ENCODE data around the gene HERC6.

GRCh38 chr4:88409789-88410188 lies 31.1 kb downstream of the HERC6 start:
- TF ChIP-seq, protein P1, sequence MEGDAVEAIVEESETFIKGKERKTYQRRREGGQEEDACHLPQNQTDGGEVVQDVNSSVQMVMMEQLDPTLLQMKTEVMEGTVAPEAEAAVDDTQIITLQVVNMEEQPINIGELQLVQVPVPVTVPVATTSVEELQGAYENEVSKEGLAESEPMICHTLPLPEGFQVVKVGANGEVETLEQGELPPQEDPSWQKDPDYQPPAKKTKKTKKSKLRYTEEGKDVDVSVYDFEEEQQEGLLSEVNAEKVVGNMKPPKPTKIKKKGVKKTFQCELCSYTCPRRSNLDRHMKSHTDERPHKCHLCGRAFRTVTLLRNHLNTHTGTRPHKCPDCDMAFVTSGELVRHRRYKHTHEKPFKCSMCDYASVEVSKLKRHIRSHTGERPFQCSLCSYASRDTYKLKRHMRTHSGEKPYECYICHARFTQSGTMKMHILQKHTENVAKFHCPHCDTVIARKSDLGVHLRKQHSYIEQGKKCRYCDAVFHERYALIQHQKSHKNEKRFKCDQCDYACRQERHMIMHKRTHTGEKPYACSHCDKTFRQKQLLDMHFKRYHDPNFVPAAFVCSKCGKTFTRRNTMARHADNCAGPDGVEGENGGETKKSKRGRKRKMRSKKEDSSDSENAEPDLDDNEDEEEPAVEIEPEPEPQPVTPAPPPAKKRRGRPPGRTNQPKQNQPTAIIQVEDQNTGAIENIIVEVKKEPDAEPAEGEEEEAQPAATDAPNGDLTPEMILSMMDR (IDR thresholded peaks at IDR 0.05; ENCODE audit: poor library complexity, severe bottlenecking) = no peak
- no peak for TF ChIP-seq EZH2 (IDR thresholded peaks at IDR 0.05; ENCODE audit: borderline replicate concordance, insufficient read depth, low read length, poor library complexity, severe bottlenecking)
- TF ChIP-seq RAD21 (conservative IDR thresholded peaks at IDR 0.05) = no peak
- TF ChIP-seq EP300 (conservative IDR thresholded peaks at IDR 0.05; ENCODE audit: poor library complexity, severe bottlenecking) = no peak
- TF ChIP-seq POLR2AphosphoS5 (IDR thresholded peaks at IDR 0.05) = no peak
- no peak for TF ChIP-seq REST (IDR thresholded peaks at IDR 0.05; ENCODE audit: borderline replicate concordance)
- no peak for TF ChIP-seq TAF1 (IDR thresholded peaks at IDR 0.05; ENCODE audit: low read depth)
- no peak for TF ChIP-seq MXI1 (conservative IDR thresholded peaks at IDR 0.05; ENCODE audit: poor library complexity, severe bottlenecking)

Data from neural cell (in vitro differentiated cells).